NCI-H460 (cell line): Measurements from ENCODE around the gene SEMA5B. TPM values are rescaled to one million over a fixed set of nuclear protein-coding genes. Genes with fewer than 3 reads are reported as not detected.

Experiments used
- DNase-seq: peaks from one replicate; pipeline ENCODE4 v3.0.0-alpha.2; 2016; ENCODE audit warnings: low read depth; ENCODE audit errors: extremely low read depth
- total RNA-seq: library from RNA; depleted of rRNA; stranded (reverse); fragments of >200 nt; shearing (Covaris generic); gene quantifications from 2 replicates; pipeline ENCODE4 v1.2.3, GENCODE V29; 2014

Gene SEMA5B
- total RNA-seq, 1 experiment from 2014 or later: 0.07 TPM

- no peak for DNase-seq
These were observed 49.7 kb downstream of the SEMA5B start for GRCh38 chr3:122977746-122978466.

DNA sequence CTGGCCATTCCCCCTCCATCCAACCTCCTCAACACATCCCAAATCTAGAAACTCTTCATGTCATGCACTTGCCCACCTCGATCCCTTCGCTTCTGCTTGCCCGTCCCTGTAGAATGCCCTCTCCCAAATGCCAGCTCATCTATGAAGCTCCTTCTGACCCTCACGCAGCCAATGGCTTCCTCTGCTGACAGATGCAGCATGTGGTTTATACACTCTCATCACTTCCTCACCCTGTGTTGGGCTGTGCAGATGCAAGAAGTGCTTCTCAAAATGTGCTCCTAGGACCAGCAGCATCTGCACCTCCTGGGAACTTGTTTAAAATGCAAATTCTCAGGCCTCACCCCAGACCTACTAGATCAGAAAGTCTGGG, 51.7 kb downstream of the SEMA5B start:
- DNase-seq: no peak

DNA sequence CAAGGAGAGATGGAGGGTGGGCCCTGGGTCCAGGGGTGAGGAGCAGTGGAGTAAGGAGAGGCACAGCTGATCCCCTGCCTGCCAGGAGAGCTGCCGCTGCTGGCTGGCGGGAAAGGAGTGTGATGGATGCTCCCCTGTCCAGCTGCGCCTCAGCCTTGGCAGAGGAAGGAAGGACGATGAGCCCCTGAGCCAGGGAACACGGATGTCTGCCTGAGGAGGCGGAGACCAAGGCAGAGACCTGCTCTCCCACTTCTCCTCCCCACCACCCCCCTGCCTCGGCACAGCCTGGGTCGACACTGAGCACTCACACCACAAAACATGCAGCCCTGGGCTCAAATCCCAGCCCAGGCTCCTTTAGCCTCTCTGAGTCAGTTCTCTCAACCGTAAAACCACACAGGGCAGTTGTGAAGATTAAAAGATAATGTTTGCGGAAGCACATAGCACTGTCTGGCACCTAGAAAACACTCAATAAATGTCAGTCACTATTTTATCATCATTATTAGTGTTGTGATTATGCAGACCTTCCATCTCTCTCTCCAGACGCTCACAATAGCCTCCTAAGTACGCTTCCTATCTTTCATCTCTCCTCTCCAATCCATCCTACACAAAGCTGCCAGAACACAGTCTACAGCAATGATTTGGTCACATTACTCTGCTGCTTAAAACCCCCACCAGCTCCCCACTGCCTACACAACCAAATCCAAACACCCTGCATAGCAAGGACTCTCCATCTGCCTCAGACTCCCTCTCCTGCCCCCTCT, 52.2 kb downstream of the SEMA5B start:
- no peak for DNase-seq

DNA sequence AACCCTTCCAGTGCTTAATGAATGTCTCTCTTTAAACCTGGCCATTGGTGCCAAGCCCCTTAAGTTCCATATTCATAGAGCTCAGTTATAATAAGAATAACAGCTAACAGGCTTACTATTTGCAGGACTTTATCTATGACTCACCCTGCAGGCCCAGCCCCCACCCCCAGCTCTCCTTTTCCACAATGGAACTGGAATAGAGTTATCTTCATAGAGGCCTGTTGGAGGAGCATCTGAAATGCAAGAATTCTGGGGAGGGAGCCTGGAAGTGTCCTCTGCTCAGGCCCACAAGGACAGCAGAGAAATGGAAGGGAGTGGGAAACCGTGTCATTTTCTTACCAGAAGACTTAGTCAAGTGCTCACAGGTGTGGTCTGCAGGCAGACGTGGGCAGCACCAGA, 52.8 kb downstream of the SEMA5B start:
- DNase-seq: no peak

GRCh38 chr3:122973893-122974615, 53.5 kb downstream of the SEMA5B start:
- no peak for DNase-seq

- no peak for DNase-seq
These were observed 55.4 kb downstream of the SEMA5B start for GRCh38 chr3:122972141-122972540.

- DNase-seq: no peak
These were observed 57.7 kb downstream of the SEMA5B start for GRCh38 chr3:122969585-122970469.

- no peak for DNase-seq
These were observed 59.8 kb downstream of the SEMA5B start for GRCh38 chr3:122967765-122968164.

GRCh38 chr3:122967356-122967755, 60.2 kb downstream of the SEMA5B start:
- no peak for DNase-seq

GRCh38 chr3:122966045-122966444, 61.5 kb downstream of the SEMA5B start:
- no peak for DNase-seq

DNA sequence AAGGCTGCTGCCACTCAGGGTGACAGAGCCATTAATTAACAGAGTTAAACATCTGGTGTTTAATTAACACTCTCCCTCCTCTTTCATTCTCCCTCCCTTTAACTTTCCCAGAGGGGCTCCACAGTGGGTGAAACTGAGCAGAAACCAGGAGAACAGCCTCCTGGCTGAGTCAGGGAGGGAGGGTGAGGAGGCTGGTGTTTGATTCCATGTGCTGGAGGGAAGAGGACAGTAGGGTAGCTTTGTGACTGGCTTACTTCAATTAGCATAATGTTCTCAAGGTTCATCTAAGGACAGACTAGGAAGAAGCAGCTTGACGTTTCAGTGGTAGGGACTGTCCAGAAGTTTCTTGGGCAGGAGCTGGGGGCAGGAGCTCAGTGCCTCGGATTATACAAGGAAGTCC, 62.8 kb downstream of the SEMA5B start:
- DNase-seq: no peak

GRCh38 chr3:122962149-122962548, 65.4 kb downstream of the SEMA5B start:
- DNase-seq: no peak

- no peak for DNase-seq
These were observed 66.4 kb downstream of the SEMA5B start for GRCh38 chr3:122961146-122961545.

DNA sequence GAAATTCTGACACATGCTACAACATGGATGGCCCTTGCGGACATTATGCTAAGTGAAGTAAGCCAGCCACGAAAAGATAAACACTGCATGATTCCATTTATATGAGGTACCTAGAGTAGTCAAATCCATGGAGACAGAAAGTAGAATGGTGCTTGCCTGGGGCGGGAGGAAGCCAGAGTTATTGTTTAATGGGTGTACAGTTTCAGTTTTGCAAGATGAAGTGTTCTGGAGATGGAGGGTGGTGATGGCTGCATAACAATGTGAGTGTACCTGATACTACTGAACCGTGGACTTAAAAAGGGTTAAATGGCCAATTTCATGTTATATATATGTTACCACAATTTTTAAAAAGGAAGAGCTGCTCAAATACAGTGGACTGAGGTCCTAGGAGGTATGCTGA, 66.9 kb downstream of the SEMA5B start:
- no peak for DNase-seq

GRCh38 chr3:122959339-122959738, 68.2 kb downstream of the SEMA5B start:
- no peak for DNase-seq

DNA sequence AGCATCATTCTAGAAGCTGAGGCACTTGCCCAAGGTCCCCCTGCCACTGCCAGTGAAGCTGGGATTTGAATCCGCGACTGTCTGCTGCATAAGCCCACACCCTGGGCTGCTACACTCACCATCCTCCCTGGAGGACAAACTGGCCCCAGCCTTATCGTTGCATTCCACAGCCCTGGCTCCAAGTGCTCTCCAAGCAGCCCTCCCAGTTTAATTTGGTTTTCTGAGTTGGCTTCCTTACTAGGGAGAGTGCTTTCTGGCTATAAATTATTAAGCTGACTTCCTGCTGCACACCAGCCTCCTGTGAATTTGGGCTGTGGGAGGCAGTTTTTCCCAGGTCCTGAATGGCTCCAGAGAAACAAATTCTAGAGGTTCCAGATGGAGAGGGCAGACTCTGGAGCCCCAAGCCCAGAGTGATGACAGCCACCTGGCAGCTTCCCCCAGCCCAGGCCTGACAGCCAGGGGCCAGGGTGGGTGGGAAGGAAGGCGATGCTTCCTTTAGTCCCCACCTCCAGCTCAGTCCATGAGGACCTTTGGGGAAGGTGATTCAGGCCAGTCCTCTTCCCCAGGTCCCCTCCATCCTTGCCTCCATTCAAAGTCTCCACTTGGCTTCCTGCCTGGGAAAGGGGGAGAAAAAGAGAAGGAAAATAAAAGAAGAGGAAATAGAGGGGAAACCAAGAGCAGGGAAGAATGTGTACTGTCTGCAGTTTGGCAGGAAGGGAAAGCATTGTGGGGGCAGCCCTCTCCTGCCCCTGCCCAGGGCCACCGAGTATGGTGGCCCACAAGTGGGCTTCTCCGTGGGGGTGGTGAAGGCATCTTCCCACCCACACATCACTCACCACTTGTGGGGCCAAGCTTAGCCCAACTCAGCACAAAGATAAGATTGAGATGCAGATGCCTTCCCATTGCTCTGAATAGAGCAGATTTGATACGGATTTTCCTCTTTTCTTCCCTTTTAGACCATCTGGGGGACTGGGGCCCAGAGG, 69.6 kb downstream of the SEMA5B start:
- no peak for DNase-seq

DNA sequence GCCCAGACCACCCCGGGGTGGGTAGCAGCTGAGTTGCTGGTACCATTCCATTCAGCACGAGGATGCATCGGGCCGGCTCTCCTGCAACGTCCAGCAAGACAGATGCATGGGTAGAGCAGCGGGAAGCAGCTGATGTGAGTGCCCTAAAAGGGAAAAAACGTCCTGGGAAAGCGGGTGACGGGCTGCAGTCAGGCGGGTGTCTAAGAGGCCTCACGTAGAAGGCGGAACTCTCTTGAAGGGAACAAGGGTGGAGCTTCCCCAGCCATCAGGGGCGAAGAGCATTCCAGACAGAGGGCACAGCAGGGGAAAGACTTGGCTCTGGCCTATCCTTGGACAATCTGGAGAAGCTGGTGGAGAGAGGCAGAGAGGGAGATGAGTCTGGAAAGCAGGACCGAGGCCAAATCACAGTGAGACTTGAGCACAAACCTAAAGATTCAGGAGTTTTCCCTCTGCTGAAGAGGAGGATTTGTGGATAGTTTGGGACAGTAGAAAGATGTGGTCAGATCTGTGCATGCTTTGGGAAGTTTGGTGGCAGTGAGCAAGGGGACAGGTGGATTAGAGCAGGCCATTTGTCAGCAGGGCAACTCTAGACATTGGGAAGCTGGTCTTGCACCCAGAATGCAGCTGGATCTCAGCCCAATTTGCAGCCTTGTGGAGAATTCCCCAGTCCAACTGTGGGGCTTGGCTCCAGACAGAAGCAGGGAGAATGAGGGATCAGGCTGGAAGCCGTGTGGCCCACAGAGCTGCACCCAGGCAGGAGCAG, 70.7 kb downstream of the SEMA5B start:
- DNase-seq: no peak

- no peak for DNase-seq
These were observed 71.5 kb downstream of the SEMA5B start for GRCh38 chr3:122955916-122956692.
